IPS-15b (cell line): ENCODE results near the gene ITIH5.

ENCODE experiments used
- H3K27me3 ChIP-seq: one replicate; pipeline ENCODE4 v1.6.1; 2013; ENCODE audit warnings: low read length; ENCODE audit not compliant: control insufficient read depth, insufficient read depth
- H3K36me3 ChIP-seq: one replicate; pipeline ENCODE4 v1.6.1; 2013; ENCODE audit warnings: low read length; ENCODE audit not compliant: control insufficient read depth, insufficient read depth
- H3K4me1 ChIP-seq: one replicate; pipeline ENCODE4 v1.6.1; 2013; ENCODE audit warnings: mild to moderate bottlenecking, low read length; ENCODE audit not compliant: control insufficient read depth, insufficient read depth
- H3K4me3 ChIP-seq: one replicate; pipeline ENCODE4 v1.5.1; 2013; ENCODE audit warnings: low read depth, low read length
- H3K9ac ChIP-seq: one replicate; pipeline ENCODE4 v1.6.1; 2013; ENCODE audit warnings: low read depth, mild to moderate bottlenecking, low read length
- H3K9me3 ChIP-seq: one replicate; pipeline ENCODE4 v1.6.1; 2013; ENCODE audit warnings: mild to moderate bottlenecking, low read length; ENCODE audit not compliant: control insufficient read depth, insufficient read depth

Gene ITIH5

DNA sequence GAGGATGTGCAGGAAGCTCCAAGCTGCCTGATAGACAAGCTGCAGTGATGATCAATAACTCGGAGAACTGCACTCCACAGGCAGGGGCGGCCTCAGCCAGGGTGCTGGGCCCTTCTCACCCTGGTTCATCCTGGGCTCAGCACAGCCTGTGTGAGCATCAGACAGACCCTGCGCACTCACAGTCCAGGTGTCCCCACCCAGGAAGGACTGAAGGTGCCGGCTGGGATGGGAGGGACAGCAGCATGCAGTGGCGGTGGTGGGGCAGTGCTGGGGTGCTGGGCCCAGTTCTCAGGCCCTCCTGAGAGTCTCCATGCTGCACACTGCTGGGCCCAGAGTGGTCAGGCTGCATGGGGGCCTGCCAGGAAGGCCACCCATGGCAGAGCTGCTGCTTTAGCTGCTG lies 74.1 kb downstream of the ITIH5 start:
- H3K4me1 ChIP-seq = no peaks in the 10 kb centered on the region
- no peak overlapping the region for H3K4me3 ChIP-seq
- H3K36me3 ChIP-seq = no peaks in the 10 kb centered on the region
- no peak overlapping the region for H3K9ac ChIP-seq
- no peaks in the 10 kb centered on the region for H3K27me3 ChIP-seq
- no peaks in the 10 kb centered on the region for H3K9me3 ChIP-seq

DNA sequence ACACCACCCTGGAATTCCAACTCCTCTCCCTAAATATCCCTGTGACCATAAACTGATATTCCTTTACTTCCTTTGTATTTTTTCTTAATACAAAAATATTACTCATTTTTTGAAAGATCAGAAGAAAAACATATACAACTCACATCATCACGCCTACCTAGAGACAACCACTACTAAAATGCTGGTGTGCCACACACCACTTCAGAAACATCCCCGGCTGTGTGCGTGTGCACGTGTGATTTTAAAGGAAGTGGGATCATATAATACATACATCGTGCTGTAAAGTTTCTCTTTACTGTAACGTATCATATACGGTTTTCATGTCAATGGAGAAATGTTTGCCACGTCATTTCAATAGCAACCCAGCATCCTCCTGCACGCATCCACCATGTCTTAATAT lies 76.5 kb downstream of the ITIH5 start:
- H3K4me3 ChIP-seq = no peak overlapping the region

GRCh38 chr10:7589748-7590147 lies 77.0 kb downstream of the ITIH5 start:
- H3K9me3 ChIP-seq = no peaks in the 10 kb centered on the region
- no peak overlapping the region for H3K4me3 ChIP-seq
- no peaks in the 10 kb centered on the region for H3K27me3 ChIP-seq
- H3K4me1 ChIP-seq = no peaks in the 10 kb centered on the region
- H3K36me3 ChIP-seq = no peaks in the 10 kb centered on the region
- no peak overlapping the region for H3K9ac ChIP-seq

More for the DNA sequence above, 76.5 kb downstream of the ITIH5 start:
- no peak overlapping the region for H3K9ac ChIP-seq
- no peaks in the 10 kb centered on the region for H3K4me1 ChIP-seq
- no peaks in the 10 kb centered on the region for H3K27me3 ChIP-seq
- no peaks in the 10 kb centered on the region for H3K36me3 ChIP-seq
- H3K9me3 ChIP-seq = no peaks in the 10 kb centered on the region

DNA sequence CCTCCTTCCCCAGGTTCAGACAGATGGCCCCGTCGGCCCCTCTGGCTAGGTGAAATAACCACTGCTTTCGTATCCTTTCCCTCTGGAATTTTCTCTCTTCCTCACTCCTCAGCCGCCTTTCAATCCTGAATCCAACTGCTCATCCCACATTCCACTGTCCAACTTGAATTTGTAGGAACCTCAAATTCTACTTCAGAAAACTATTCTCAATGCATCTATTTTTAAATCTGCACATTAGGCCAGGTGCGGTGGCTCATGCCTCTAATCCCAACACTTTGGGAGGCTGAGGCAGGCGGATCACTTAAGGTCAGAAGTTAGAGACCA lies 78.9 kb downstream of the ITIH5 start:
- Histone ChIP-seq H3K36me3 (no peaks in the 10 kb centered on the region), H3K4me1 (no peaks in the 10 kb centered on the region), H3K4me3 (no peak overlapping the region), H3K9me3 (no peaks in the 10 kb centered on the region), H3K9ac (no peak overlapping the region), H3K27me3 (no peaks in the 10 kb centered on the region)

DNA sequence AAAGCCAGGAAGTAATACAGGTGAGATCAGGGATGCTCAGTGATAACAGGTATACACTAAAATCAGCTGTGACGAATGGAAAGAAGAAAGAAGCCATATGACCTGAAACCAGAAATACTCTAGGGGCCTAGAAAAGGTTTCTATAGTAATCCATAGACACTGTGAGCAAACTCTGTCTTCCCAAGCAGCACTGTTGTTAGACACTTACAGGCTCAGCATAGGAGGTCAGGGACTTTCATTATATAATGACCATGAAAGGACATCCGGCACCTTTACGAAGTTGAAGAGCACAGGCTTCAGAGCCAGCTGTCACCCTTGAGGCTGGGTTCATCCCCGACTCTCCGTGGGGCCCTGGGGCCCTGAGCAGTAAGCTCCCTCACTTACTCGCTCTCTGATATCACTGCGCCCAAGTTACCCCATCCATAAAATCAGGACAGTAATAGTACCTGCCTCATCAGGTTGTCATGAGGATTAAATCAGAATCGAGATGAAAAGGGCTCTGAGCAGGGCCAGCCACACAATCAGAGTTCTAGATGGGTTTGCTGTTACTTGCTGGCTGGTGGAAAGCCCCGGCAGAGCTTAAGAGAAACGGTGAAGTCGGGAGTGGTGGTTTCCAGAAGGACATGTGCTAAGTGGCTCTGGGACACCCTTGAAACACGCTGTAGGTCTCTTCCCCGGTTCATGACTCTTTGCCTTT lies 79.5 kb downstream of the ITIH5 start:
- Histone ChIP-seq H3K36me3 (no peaks in the 10 kb centered on the region), H3K4me3 (no peak overlapping the region), H3K4me1 (no peaks in the 10 kb centered on the region), H3K9ac (no peak overlapping the region), H3K9me3 (no peaks in the 10 kb centered on the region), H3K27me3 (no peaks in the 10 kb centered on the region)

GRCh38 chr10:7585228-7585627 lies 81.5 kb downstream of the ITIH5 start:
- Histone ChIP-seq H3K4me3 (no peak overlapping the region), H3K27me3 (no peaks in the 10 kb centered on the region), H3K9me3 (no peaks in the 10 kb centered on the region), H3K36me3 (no peaks in the 10 kb centered on the region), H3K4me1 (no peaks in the 10 kb centered on the region), H3K9ac (no peak overlapping the region)

DNA sequence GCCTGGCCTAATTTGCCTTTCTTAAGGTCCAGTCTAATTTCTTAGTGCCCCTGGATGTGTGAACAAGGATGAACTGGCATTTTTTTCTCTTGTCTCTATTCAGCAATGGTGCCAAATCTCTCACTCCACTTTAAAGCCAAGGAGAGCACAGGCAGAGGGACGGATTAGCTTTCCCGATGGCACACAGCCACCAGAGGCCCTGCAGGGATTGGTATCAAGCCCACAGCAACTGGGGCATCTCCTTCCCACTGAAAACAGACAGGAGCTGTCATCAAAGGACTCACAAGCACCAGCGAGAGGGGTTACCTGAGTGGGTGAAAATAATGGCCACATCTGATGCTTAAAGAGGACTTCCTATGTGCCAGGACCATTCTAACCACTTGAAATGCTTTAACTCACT lies 83.1 kb downstream of the ITIH5 start:
- Histone ChIP-seq H3K36me3 (no peaks in the 10 kb centered on the region), H3K9me3 (no peaks in the 10 kb centered on the region), H3K4me3 (no peak overlapping the region), H3K4me1 (no peaks in the 10 kb centered on the region), H3K9ac (no peak overlapping the region), H3K27me3 (no peaks in the 10 kb centered on the region)

DNA sequence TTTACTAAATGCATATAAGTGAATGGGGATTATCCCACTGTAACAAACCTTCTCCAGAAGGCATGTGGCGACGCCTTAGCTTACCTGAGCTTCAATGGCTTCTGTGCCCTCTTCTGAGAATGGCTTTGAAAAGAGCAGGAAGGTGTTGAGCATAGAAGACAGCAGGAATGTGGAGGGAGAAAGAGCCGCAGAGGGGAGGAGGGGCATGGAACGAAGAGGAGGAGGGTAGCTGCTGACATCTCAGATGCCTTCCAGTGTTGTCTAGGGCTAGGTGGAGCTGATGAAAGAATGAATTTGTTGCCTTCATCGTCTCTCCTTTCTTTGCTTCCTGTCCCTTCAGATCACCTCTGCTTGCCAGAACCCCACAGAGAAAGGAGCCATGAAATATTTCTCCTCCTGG lies 86.2 kb downstream of the ITIH5 start:
- H3K27me3 ChIP-seq = no peaks in the 10 kb centered on the region
- H3K9me3 ChIP-seq = no peaks in the 10 kb centered on the region
- H3K4me1 ChIP-seq = no peaks in the 10 kb centered on the region
- no peak overlapping the region for H3K9ac ChIP-seq
- H3K4me3 ChIP-seq = no peak overlapping the region
- no peaks in the 10 kb centered on the region for H3K36me3 ChIP-seq

DNA sequence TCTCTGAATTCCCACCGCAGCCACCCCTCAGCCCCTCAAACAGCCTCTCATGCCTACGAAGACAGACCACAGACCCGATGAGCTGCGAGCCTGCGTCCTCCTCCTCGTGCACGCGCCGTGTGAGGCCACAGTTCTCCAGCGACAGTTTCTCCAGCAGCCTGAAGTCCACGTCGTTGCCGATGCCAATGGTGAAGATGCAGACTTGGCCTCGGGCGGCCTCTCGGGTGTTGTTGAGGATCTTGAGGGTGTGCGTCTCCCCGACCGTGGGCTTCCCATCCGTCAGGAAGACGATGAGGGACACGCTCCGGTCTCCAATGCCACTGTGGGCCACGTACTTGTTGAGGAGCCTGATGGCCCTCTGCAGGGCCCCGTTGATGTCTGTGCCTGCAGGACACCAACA lies 87.1 kb downstream of the ITIH5 start:
- Histone ChIP-seq H3K27me3 (no peaks in the 10 kb centered on the region), H3K36me3 (no peaks in the 10 kb centered on the region), H3K4me1 (no peaks in the 10 kb centered on the region), H3K4me3 (no peak overlapping the region), H3K9ac (no peak overlapping the region), H3K9me3 (no peaks in the 10 kb centered on the region)

GRCh38 chr10:7577579-7577978 lies 89.2 kb downstream of the ITIH5 start:
- no peaks in the 10 kb centered on the region for H3K36me3 ChIP-seq
- H3K9ac ChIP-seq = no peak overlapping the region
- no peaks in the 10 kb centered on the region for H3K4me1 ChIP-seq
- no peaks in the 10 kb centered on the region for H3K9me3 ChIP-seq
- no peaks in the 10 kb centered on the region for H3K27me3 ChIP-seq
- no peak overlapping the region for H3K4me3 ChIP-seq

DNA sequence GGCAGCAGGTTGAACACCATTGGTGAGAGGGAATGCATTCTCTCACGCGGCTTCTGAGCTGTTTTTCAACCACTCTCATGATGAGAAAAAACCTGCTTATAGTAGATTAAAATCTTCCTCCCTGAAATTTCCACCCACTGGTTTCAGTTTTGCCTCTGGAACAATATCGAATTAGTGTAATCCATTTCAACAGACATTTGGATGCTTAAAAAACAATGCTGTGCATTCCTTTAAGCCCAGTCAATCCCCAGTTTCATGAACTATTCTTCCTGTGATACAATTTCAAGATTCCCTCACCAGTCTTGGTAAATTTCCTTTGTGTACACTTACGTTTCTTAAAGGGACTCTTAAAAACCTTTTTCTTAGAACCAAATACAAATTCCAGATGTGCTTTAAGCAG lies 89.6 kb downstream of the ITIH5 start:
- no peaks in the 10 kb centered on the region for H3K27me3 ChIP-seq
- H3K36me3 ChIP-seq = no peaks in the 10 kb centered on the region
- H3K4me1 ChIP-seq = no peaks in the 10 kb centered on the region

GRCh38 chr10:7576340-7576739 lies 90.4 kb downstream of the ITIH5 start:
- Histone ChIP-seq H3K36me3 (no peaks in the 10 kb centered on the region), H3K9me3 (no peaks in the 10 kb centered on the region), H3K27me3 (no peaks in the 10 kb centered on the region), H3K9ac (no peak overlapping the region), H3K4me1 (no peaks in the 10 kb centered on the region), H3K4me3 (no peak overlapping the region)

More for the DNA sequence above, 89.6 kb downstream of the ITIH5 start:
- Histone ChIP-seq H3K9me3 (no peaks in the 10 kb centered on the region), H3K9ac (no peak overlapping the region), H3K4me3 (no peak overlapping the region)
